ENCODE data around the gene SLC6A6.

DNA sequence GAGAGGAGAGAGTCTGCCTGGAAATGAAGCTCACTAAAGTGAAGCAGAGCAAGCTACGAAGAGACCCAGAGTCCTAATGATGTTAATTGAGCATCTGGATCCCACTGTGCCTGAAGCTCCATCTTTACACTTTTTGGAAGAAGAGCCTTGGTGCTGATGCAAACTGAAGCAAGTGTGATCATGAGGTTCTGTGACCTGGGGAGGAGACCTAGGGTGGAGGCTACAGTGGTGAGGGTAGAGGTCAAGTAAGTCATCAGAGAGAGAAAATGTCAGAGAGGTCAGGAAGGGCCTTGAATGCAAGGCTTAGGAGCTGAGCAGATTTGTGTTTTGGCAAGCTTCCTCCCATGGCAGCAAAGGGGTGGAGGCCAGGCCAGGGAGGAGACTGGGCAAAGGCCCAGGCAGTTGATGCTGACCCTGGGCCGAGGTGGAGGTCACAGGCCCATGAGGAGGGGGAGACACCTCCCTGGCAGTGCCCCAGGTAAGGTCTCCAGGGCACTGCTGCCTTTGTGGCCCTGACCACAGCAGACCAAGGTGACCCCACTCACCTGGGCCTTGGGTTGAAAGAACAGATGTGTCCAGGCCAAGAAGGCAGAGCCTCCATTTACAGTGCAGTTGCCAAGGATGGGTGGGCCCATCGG is 136.2 kb downstream of the SLC6A6 start:
- no peak for TF ChIP-seq CTCF (IDR thresholded peaks at IDR 0.05; ENCODE audit: low read length)
- no peak for TF ChIP-seq EZH2 (optimal IDR thresholded peaks at IDR 0.05; ENCODE audit: low read depth, low read length)
